HK-2 (cell line): ENCODE data around the gene GYG1.

Source experiments
- DNase-seq: peaks from one replicate; pipeline ENCODE4 v3.0.0-alpha.2; 2018; ENCODE audit not compliant: unreplicated experiment

Gene GYG1

DNA sequence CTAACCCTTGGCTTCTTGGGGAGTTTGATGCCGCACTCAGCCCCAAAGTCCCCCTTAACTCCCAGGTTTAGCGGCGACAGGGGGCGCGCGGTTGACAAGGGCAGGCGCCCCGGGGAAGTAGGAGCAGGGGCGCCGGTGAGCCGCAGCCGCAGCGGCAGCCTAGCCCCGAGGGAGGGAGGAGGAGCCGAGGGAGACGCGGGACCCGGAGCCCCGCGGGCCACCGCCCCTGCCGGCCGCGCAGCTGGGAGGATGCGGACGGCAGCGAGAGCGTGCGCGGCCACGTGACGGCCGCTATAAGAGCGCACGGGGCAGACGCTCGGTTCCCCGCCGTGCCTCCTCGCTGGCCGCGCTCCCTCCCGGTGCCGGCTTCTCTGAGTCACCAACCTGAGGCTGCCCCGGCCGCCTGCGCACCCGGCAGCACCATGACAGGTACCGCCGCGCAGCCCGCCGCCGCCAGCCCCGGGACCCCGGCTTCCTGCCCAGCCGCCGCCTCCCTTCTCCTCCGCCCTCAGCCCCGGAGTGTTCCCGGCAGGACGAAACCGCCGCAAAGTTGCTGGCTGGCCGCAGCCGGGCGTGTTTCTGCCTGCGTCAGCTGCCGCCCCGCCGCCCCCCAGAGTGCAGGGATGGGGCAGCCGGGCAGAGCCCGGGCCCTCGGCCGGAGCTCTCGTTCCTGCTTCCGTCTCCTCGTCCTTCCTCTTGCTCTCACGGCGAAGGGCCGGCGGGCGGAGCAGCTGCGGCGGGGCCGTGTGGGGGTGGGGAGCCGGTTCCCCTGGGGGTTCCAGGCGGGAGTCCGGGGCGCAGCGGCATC, at the start of gene GYG1:
GYG1 (plus strand) TSS at position 322 of the 808 bp plus-strand sequence; CDS start at position 423, 101 bp downstream.
- DNase-seq, result peak; percentile 81

GRCh38 chr3:148943506-148944205, 47.7 kb upstream of the GYG1 start:
- DNase-seq, result peak; percentile 19

DNA sequence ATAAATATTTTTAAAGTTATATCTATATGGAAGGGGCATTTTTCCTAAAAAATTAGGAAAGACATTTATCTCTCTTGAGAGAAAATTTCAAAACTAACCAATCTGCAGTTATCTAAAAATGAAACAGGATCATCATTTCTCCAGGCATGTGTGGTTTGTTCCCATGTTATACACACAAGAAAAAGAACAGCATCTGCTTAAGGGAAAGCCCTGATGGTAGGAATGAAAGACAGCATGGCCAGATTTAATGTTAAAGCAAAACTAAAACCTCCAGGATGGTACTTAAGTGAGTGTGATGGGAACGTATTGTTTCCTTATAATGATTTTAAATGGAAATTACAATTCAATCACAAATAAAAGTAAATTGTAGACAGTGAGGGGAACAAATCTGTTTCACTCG, 46.2 kb upstream of the GYG1 start:
- no peak for DNase-seq

DNA sequence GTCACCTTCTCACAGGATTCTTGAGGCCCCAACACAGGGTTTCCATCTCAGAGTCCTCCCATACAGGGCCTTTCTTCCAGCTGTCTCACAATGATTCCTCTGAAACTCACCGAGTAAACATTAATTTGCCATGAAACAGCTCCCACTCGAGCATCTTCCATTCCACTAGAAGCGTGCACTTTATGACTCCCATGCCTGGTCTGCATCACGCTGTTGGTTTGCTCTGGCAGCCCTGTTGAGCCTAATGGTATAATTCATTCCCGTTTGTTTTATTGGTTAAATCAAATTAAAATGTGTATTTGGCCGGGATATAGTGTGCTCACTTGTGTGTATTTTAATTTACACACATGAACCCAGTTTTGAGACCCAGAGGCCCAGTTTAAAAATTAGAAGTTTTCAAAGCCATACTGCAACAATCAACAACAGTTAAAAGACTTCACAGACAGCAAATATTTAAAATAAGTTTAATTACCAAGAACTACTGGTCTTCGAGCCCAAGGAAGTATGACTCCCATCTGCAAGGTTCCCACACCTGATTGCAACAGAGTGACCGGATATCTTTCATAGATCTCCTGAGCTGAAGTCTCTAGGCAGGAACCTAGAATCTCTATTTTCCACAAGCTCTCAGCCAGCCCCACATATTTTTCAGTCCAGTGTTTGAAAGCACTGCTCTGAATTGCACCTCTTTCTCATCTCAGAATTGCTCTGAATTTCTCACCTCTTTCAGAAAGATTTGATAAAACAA, 42.3 kb upstream of the GYG1 start:
- DNase-seq, result no peak

- no peak for DNase-seq
Measured at GRCh38 chr3:148950806-148951205, 40.5 kb upstream of the GYG1 start.

- no peak for DNase-seq
Measured at GRCh38 chr3:148951599-148952361, 39.6 kb upstream of the GYG1 start.

DNA sequence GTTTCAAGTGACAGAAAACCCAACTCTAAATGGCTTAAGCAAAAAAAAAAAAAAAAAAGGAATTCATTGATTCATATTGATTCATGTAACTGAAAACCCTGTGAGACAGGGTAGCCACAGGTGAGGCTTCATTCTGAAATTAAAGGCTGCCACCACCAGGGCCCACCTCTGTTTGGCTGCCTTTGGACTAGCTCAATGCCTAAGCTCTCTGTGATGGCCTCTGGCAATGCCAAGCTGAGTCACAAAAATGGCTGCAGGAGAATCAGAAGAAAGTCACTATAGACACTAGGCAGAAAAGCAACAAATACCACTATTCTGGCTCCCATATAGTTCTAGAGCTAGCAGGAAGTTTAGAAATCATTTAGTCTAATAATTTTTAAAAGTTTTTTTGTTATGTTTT, 38.2 kb upstream of the GYG1 start:
- DNase-seq, result no peak

DNA sequence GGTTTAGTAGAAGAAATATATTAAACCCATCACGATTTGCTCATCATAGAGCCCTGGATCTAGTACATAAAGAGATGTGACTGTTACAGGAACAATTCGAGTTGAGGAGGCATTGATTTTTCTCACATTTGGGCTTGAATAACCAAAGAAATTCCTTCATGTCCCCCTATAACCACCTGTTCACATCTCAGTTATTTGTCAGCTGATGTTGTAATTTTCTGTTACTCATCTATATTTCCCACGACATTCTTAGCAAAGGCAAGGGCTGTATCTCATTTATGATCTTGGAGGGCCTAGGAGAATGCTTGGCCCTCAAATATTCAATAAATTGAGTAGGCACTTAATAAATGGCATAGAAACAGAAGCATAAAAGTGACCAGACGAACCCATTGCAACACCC, 36.4 kb upstream of the GYG1 start:
- no peak for DNase-seq

- DNase-seq, result peak; percentile 24
Measured at GRCh38 chr3:148955544-148956346, 35.6 kb upstream of the GYG1 start.

DNA sequence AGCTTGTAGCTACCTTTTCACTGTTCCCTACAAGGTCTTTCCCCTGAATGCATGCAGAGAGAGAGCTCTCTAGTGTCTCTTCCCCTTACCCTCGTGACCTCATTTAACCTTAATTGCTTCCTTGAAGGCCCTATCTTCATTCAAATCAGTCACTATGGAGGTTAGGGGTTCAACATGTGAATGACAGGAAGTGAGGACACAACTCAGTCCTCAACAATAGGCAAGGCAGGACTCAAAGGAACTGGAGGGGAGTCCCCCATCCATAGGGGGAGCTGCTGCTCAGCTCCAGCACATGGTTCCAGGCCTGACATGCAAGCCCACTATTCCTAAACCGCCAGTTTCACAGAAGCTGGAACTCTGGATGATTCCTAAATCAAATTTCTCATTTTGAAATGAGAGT, 33.8 kb upstream of the GYG1 start:
- DNase-seq, result peak; percentile 10

- no peak for DNase-seq
Measured at GRCh38 chr3:148958696-148959095, 32.6 kb upstream of the GYG1 start.

DNA sequence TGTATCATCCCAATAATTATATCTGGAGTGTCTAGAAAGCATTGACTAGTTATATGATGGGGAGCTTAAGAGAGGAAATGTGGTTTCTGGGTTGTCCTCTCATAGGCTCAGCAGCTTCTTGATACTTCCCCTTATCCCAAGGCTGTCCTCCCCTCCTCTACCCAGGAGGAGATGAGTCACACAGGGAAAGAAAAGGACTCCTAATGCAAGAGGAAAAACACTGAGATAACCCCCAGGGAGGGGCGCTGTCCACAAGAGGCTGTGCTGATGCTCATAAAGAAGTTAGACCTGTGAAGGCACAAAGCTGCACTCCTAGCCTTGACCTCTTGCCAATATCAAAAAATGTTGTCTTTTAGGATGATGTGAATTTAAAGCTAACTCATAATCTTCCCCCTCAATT, 28.8 kb upstream of the GYG1 start:
- DNase-seq, result peak; percentile 56

GRCh38 chr3:148964809-148965208, 26.5 kb upstream of the GYG1 start:
- DNase-seq, result no peak

DNA sequence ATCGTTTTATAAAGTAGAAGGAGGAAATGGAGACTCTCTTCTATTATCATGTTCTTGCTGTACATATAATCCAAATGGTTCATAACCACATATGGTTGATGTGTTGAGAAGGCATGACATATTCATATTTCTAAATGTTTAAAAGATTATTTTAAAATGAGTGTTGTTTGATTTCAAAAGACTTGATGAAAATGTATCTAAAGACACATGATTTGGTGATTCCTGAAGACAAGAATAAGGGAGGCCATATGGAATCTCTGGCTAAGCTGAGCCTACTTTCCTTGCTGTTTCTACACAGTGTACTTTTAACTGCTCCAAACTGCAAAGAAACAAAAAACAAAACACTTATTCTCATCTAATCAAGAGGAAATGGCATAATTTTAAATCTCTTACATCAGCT, 23.0 kb upstream of the GYG1 start:
- no peak for DNase-seq

DNA sequence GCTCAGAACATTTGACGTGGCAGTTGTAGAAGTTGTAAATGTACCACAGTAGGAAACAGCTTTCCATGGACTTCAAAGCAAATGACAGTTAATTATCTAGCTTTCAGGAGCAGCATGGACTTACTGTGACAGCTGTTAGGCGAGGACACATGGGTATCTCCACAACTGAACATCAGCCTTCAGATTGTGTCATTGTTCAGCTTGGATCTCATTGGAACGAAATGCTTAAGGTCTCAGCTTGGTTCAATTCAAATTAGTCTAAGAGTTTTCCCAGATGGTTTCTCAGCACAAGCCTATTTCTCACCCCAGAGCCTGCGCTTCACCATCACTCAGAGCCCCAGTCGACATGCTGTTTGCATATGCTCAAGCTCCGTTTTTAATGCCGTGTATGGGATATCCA, 21.1 kb upstream of the GYG1 start:
- no peak for DNase-seq

DNA sequence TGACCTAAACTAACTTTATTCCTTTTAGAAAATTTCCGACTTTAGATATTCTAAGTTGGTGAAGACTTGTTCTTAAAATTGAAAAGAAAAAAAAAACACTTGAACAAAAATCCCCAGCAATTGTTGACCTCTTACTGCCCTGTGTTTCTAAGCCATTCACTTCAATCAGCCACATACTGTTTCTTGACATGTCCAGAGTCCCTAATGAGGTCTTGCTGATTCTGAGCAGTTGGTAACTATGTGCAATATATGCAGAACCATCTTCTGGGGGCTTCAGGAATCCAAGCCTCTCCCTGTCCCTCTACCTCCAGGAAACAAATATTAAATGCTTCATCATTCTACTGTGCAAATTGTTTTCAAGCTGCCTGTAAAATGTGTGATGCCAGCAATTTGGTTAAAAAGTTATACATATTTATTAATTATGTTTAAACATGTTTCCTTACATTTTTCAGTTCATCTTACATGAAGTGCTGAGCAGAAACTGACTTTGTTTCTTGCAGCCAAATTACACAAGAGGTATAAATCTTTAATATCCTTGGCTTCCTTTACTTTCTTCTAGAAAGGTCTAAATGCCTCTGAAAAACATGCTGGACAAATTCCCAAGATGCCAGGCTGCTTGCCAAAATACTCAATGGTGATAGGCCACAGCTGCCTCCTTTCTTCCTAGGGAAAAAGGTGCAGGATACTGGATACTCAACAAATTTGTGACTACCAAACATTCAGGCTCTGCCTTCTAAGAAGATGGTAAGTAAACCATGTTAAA, 19.8 kb upstream of the GYG1 start:
- DNase-seq, result no peak

GRCh38 chr3:148974726-148975125, 16.6 kb upstream of the GYG1 start:
- DNase-seq, result no peak

DNA sequence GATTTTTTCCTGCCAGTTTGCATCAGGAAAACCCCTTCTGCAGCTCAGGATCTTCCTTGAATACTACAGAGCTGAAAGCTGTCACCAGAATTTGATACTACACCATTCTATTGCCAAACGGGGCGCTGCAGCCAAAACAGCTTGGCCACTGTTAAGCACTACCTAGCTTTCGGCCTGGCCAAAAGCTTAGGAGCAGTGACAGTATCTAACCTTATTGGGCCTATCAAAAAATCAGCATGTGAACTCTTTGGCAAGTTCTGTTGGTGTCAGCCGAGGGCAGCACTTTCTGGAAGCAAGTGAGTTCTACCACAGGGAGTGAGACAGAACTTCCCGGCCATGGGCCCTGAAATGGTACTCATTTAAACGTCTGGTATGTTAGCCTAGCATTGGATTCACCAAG, 16.1 kb upstream of the GYG1 start:
- DNase-seq, result no peak

DNA sequence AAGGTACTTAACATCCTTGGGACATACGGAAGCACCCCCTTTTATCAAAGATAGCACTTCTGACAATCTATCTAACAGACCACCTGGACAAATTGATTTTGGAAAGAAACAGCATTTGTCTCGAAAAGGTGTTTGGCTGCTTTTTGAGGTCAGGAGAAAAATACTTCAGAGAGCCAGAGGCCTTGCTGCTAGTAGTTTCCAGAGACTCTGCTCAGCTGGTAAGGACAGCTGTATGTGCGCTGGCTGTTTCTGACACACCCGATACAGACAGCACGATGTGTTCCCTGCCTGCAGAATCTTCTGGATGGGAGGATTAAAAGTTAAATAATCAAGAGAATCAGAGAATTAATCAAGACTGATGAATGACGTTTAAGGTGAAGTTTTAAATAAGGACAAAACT, 15.6 kb upstream of the GYG1 start:
- no peak for DNase-seq

- no peak for DNase-seq
Measured at GRCh38 chr3:148981273-148981672, 10.1 kb upstream of the GYG1 start.
